Uterus (tissue), 2 donors: ENCODE results near the gene GATAD2B.

ENCODE experiments used
- POLR2A ChIP-seq, 2 donors: fragments of 450-650 bp; IDR thresholded peaks; one replicate each; pipeline ENCODE4 v1.6.1; 2016; ENCODE audit warnings: antibody characterized with exemption in 2 of 2, mild to moderate bottlenecking in 1 of 2, moderate library complexity in 1 of 2
- TF ChIP-seq, protein P1 (sequence below), 4 experiments: fragments of 200-600 bp in 2 of 4; fragments of 450-650 bp in 2 of 4; sonication (generic) in 2 of 4; IDR thresholded peaks; one replicate each; pipeline ENCODE4 v1.5.1; 2016 to 2019; ENCODE audit warnings: antibody characterized with exemption in 4 of 4, mild to moderate bottlenecking in 2 of 4, moderate library complexity in 1 of 4

DNA sequence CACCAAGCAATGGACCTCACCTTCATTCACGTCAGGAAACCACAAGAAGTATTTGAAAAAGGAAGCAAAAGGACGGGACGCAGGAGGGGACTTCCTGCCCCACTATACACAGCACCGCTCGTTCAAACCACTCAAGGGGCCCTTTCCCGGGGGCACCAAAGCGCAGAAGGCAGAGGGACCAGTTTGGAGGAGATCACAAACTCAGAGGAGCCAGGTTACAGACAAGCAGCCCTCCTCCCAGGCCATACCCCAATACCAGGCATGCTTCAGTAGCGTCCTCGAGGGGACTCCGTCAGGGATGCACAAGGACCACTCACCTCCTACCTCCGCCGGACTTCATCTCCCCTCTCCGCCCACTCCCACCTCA lies 35.0 kb upstream of the GATAD2B start:
- TF ChIP-seq, protein P1, sequence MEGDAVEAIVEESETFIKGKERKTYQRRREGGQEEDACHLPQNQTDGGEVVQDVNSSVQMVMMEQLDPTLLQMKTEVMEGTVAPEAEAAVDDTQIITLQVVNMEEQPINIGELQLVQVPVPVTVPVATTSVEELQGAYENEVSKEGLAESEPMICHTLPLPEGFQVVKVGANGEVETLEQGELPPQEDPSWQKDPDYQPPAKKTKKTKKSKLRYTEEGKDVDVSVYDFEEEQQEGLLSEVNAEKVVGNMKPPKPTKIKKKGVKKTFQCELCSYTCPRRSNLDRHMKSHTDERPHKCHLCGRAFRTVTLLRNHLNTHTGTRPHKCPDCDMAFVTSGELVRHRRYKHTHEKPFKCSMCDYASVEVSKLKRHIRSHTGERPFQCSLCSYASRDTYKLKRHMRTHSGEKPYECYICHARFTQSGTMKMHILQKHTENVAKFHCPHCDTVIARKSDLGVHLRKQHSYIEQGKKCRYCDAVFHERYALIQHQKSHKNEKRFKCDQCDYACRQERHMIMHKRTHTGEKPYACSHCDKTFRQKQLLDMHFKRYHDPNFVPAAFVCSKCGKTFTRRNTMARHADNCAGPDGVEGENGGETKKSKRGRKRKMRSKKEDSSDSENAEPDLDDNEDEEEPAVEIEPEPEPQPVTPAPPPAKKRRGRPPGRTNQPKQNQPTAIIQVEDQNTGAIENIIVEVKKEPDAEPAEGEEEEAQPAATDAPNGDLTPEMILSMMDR (IDR thresholded peaks at IDR 0.05) = no peak
- TF ChIP-seq POLR2A (IDR thresholded peaks at IDR 0.05) = no peak
